Measurements from ENCODE around the gene ATP5ME.

ATP5ME gene

DNA sequence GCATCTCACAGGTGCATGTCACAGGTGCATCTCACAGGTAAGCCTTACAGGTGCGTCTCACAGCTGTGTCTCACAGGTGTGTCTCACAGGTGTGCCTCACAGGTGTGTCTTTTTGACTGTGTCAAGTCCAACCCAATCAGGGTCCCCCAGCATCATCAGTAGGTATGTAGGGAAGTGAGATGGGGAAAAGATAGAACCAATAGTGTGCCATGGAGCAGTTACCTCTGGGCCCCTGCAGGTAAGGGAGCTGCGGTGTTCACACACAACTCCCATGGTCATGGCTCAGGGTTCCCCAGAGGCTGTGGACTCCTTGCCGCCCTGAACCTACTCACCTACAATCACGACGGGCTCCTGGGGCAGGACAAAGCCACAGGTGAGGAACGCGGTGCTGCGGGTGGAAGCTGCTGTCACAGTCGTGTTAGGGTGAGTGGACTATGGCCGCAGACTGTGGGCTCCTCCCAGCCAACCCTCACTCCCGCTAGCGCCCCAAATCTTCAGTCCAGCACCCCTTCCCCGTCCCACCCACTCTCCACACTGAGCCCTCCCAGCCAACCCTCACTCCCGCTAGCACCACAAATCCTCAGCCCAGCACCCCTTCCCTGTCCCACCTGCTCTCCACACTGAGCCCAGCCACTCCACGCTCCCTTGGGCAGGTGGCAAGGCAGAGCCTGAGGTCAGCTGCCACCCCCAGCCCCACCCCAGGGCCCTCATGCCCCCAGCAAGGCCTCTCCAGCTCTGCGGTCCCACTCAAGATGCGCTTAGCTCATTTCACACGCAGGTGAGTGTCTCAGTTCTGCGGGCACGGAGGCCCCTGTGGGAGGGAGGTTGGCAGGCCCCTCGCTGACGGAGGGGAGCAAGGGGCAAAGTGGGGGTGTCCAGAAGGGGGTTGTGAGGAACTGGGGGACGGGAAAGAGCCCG lies 50.8 kb downstream of the ATP5ME start:
- no peak for DNase-seq (ENCODE audit: low spot score)

Measured in cerebellar cortex (tissue), 1 donor.